H9 (cell line): ENCODE measurements around the gene LPP. TPM values are rescaled to one million over a fixed set of nuclear protein-coding genes. Genes with fewer than 3 reads are reported as not detected.

Experiments used
- DNase-seq: peaks from one replicate; pipeline ENCODE4 v3.0.0-alpha.2; 2017
- H2AFZ ChIP-seq: one replicate; pipeline ENCODE4 v1.6.1; 2013; ENCODE audit warnings: mild to moderate bottlenecking, low read length, control low read depth, moderate library complexity
- H2AK5ac ChIP-seq: 2 replicates; pipeline ENCODE4 v1.6.1; 2013; ENCODE audit warnings: low read length, control low read depth, mixed read lengths; ENCODE audit not compliant: insufficient read length
- H2BK120ac ChIP-seq: one replicate; pipeline ENCODE4 v1.6.1; 2013; ENCODE audit warnings: low read depth, mild to moderate bottlenecking, low read length, control low read depth, inconsistent platforms; ENCODE audit not compliant: poor library complexity, severe bottlenecking
- H2BK12ac ChIP-seq: 2 replicates; pipeline ENCODE4 v1.6.1; 2013; ENCODE audit warnings: low read length, control low read depth, mixed read lengths, low read depth; ENCODE audit not compliant: insufficient read length
- H2BK15ac ChIP-seq: 2 replicates; pipeline ENCODE4 v1.6.1; 2013; ENCODE audit warnings: low read depth, low read length, control low read depth
- H2BK20ac ChIP-seq: one replicate; pipeline ENCODE4 v1.6.1; 2013; ENCODE audit warnings: low read depth, mild to moderate bottlenecking, low read length, control low read depth, inconsistent platforms; ENCODE audit not compliant: poor library complexity, severe bottlenecking
- H2BK5ac ChIP-seq: 2 replicates; pipeline ENCODE4 v1.6.1; 2013; ENCODE audit warnings: low read length, control low read depth, mixed read lengths; ENCODE audit not compliant: insufficient read length
- H3K14ac ChIP-seq: 2 replicates; pipeline ENCODE4 v1.6.1; 2013; ENCODE audit warnings: low read length, control low read depth; ENCODE audit not compliant: insufficient read depth
- H3K18ac ChIP-seq: 2 replicates; pipeline ENCODE4 v1.6.1; 2013; ENCODE audit warnings: low read depth, mild to moderate bottlenecking, mixed read lengths, low read length, control low read depth; ENCODE audit not compliant: insufficient read length
- H3K23ac ChIP-seq: 2 replicates; pipeline ENCODE4 v1.6.1; 2013; ENCODE audit warnings: low read length, control low read depth, mixed read lengths, low read depth; ENCODE audit not compliant: insufficient read length
- H3K23me2 ChIP-seq: 2 replicates; pipeline ENCODE4 v1.6.1; 2013; ENCODE audit warnings: low read depth, mild to moderate bottlenecking, mixed read lengths, low read length, control low read depth; ENCODE audit not compliant: insufficient read length, poor library complexity, severe bottlenecking
- H3K27ac ChIP-seq: 2 replicates; pipeline ENCODE4 v1.5.1; 2013; ENCODE audit warnings: low read length, control low read depth, mixed read lengths, low read depth; ENCODE audit not compliant: insufficient read length
- H3K27me3 ChIP-seq: 2 replicates; pipeline ENCODE4 v1.6.1; 2013; ENCODE audit warnings: low read length, control low read depth, inconsistent platforms; ENCODE audit not compliant: insufficient read depth
- H3K4ac ChIP-seq: 2 replicates; pipeline ENCODE4 v1.6.1; 2013; ENCODE audit warnings: low read depth, mild to moderate bottlenecking, control low read depth, inconsistent platforms, low read length, moderate library complexity
- H3K4me1 ChIP-seq: 2 replicates; pipeline ENCODE4 v1.6.1; 2013; ENCODE audit warnings: low read length, control low read depth, inconsistent platforms; ENCODE audit not compliant: insufficient read depth
- H3K4me2 ChIP-seq: 2 replicates; pipeline ENCODE4 v1.6.1; 2013; ENCODE audit warnings: low read length, control low read depth, mixed read lengths; ENCODE audit not compliant: insufficient read length, insufficient read depth
- H3K56ac ChIP-seq: 2 replicates; pipeline ENCODE4 v1.6.1; 2013; ENCODE audit warnings: low read depth, mild to moderate bottlenecking, mixed read lengths, low read length, control low read depth; ENCODE audit not compliant: insufficient read length
- H3K79me1 ChIP-seq: 2 replicates; pipeline ENCODE4 v1.6.1; 2013; ENCODE audit warnings: low read depth, mild to moderate bottlenecking, moderate library complexity, low read length, control low read depth, inconsistent platforms; ENCODE audit not compliant: insufficient read depth, poor library complexity, severe bottlenecking
- H3K79me2 ChIP-seq: 2 replicates; pipeline ENCODE4 v1.6.1; 2013; ENCODE audit warnings: low read length, control low read depth, inconsistent platforms; ENCODE audit not compliant: insufficient read depth
- H3K9ac ChIP-seq: 2 replicates; pipeline ENCODE4 v1.6.1; 2013; ENCODE audit warnings: low read length, control low read depth, mixed read lengths; ENCODE audit not compliant: insufficient read length; ENCODE audit errors: extremely low read depth
- H3K9me3 ChIP-seq: one replicate; pipeline ENCODE4 v1.6.1; 2013; ENCODE audit warnings: low read depth, low read length, inconsistent platforms; ENCODE audit not compliant: control insufficient read depth
- H3T11ph ChIP-seq: one replicate; pipeline ENCODE4 v1.6.1; 2013; ENCODE audit warnings: mild to moderate bottlenecking, low read length, control low read depth, inconsistent platforms
- H4K20me1 ChIP-seq: one replicate; pipeline ENCODE4 v1.6.1; 2013; ENCODE audit not compliant: control insufficient read depth, insufficient read length, insufficient read depth
- H4K5ac ChIP-seq: 2 replicates; pipeline ENCODE4 v1.6.1; 2013; ENCODE audit warnings: low read depth, mild to moderate bottlenecking, mixed read lengths, low read length, control low read depth; ENCODE audit not compliant: insufficient read length
- H4K8ac ChIP-seq: replicated peaks from 2 replicates; pipeline ENCODE4 v1.6.1; 2013; ENCODE audit warnings: low read length, control low read depth, mixed read lengths, low read depth; ENCODE audit not compliant: insufficient read length
- H4K91ac ChIP-seq: 2 replicates; pipeline ENCODE4 v1.6.1; 2013; ENCODE audit warnings: low read depth, mild to moderate bottlenecking, moderate library complexity, mixed read lengths, low read length, control low read depth; ENCODE audit not compliant: insufficient read length
- H3K27ac Mint-ChIP-seq, 3 experiments: 2 replicates in 2 of 3; 3 replicates in 1 of 3; pipeline ENCODE4 v1.8.0; 2020 to 2021; ENCODE audit warnings: mixed read lengths in 3 of 3, mild to moderate bottlenecking in 1 of 3, moderate library complexity in 1 of 3
- H3K27me3 Mint-ChIP-seq: 2 replicates; pipeline ENCODE4 v1.8.0; 2021; ENCODE audit warnings: low read depth, mild to moderate bottlenecking, moderate library complexity, mixed read lengths
- H3K36me3 Mint-ChIP-seq, 3 experiments: 2 replicates in 2 of 3; 3 replicates in 1 of 3; pipeline ENCODE4 v1.8.0; 2020 to 2021; ENCODE audit warnings: low read depth in 3 of 3, mixed read lengths in 3 of 3; ENCODE audit not compliant: insufficient read depth in 1 of 3
- H3K4me1 Mint-ChIP-seq, 2 experiments: 2 replicates each; pipeline ENCODE4 v1.8.0; 2020; ENCODE audit warnings: mixed read lengths in 2 of 2
- H3K4me3 Mint-ChIP-seq, 2 experiments: 2 replicates in 1 of 2; 3 replicates in 1 of 2; pipeline ENCODE4 v1.8.0; 2020 to 2021; ENCODE audit warnings: mild to moderate bottlenecking in 2 of 2, mixed read lengths in 2 of 2, moderate library complexity in 1 of 2
- H3K9me3 Mint-ChIP-seq, 2 experiments: 2 replicates in 1 of 2; 3 replicates in 1 of 2; pipeline ENCODE4 v1.8.0; 2020; ENCODE audit warnings: mild to moderate bottlenecking in 2 of 2, mixed read lengths in 2 of 2, moderate library complexity in 1 of 2
- WGBS: extraction: QIAGEN DNeasy Blood & Tissue Kit; methylation state at CpG from one replicate; pipeline ENCODE4 v1.1.7; 2013; ENCODE audit warnings: missing lambda C conversion rate, low lambda C conversion rate, mixed read lengths; ENCODE audit not compliant: insufficient read length; ENCODE audit errors: extremely low coverage; 5-methylcytosine and 5-hydroxymethylcytosine counted together
- total RNA-seq: library from RNA; stranded (reverse); gene quantifications from 2 replicates; pipeline ENCODE4 v1.2.1, GENCODE V29; 2021
- TF ChIP-seq, protein P1 (sequence below): fragments of 200-600 bp; sonication (generic); conservative IDR thresholded peaks from 3 replicates; pipeline ENCODE4 v1.8.0; 2021; ENCODE audit warnings: antibody characterized with exemption, mild to moderate bottlenecking

The LPP gene
- total RNA-seq, 1 experiment from 2014 or later: 64.6 TPM

DNA sequence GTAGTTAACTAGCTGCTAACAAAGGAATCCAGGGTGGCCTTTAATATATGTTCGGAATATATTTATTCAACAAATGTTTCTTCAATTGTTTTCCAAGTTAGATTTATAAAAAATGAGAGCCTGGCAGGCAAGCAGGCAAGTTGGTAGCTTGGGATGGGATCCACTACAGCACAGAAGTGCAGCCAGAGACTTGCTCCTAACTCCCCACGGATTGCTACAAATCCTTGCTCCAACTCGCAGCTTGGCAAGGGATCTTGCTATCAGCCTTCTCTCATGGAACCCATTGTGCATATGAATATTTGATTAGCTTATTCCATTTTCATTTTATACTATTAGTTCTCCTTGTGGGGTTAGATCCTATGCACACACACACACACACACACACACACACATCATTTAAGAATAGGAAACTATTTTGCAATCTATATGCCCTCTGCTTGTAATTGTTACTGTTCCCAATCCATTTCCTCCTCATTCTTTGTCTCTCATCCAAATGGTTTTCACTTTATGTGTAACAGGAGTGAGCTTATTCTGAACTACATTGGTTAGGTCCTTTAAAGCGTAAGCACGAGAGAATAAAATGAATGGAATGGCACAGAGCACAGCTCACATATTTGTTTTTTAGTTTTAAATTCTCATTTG is 505.6 kb downstream of the LPP start:
- no peak overlapping the region for H3K4me3 Mint-ChIP-seq
- no peaks in the 10 kb centered on the region for H3K4me1 ChIP-seq
- no peaks in the 10 kb centered on the region for H3K79me1 ChIP-seq
- no peak overlapping the region for H3K14ac ChIP-seq
- no peaks in the 10 kb centered on the region for H4K20me1 ChIP-seq
- TF ChIP-seq, protein P1, sequence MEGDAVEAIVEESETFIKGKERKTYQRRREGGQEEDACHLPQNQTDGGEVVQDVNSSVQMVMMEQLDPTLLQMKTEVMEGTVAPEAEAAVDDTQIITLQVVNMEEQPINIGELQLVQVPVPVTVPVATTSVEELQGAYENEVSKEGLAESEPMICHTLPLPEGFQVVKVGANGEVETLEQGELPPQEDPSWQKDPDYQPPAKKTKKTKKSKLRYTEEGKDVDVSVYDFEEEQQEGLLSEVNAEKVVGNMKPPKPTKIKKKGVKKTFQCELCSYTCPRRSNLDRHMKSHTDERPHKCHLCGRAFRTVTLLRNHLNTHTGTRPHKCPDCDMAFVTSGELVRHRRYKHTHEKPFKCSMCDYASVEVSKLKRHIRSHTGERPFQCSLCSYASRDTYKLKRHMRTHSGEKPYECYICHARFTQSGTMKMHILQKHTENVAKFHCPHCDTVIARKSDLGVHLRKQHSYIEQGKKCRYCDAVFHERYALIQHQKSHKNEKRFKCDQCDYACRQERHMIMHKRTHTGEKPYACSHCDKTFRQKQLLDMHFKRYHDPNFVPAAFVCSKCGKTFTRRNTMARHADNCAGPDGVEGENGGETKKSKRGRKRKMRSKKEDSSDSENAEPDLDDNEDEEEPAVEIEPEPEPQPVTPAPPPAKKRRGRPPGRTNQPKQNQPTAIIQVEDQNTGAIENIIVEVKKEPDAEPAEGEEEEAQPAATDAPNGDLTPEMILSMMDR: no peak
- H3K4me1 Mint-ChIP-seq: peaks cover 3 to 9% of the 10 kb centered on the region in 2 experiments; a peak in 2 of 4 replicates
- H2BK120ac ChIP-seq: no peak overlapping the region
- H2BK20ac ChIP-seq: no peak overlapping the region
- no peak overlapping the region for H2AFZ ChIP-seq
- H2BK15ac ChIP-seq: no peak overlapping the region
- no peak overlapping the region for H2BK12ac ChIP-seq
- no peak overlapping the region for H3K18ac ChIP-seq
- no peak overlapping the region for H2BK5ac ChIP-seq
- H2AK5ac ChIP-seq: no peak overlapping the region
- no peaks in the 10 kb centered on the region for H3K9me3 Mint-ChIP-seq
- H3K27ac Mint-ChIP-seq: no peak overlapping the region
- H3K9ac ChIP-seq: no peak overlapping the region
- no peak overlapping the region for H3K23ac ChIP-seq
- no peaks in the 10 kb centered on the region for H3K36me3 Mint-ChIP-seq
- no peaks in the 10 kb centered on the region for H3K27me3 Mint-ChIP-seq
- H3K56ac ChIP-seq: no peak overlapping the region
- no peaks in the 10 kb centered on the region for H3K9me3 ChIP-seq
- H3K4ac ChIP-seq: no peak overlapping the region
- no peaks in the 10 kb centered on the region for H3K27me3 ChIP-seq
- WGBS: no CpG with 5 or more reads among the region's 5 CpGs
- H3K79me2 ChIP-seq: no peaks in the 10 kb centered on the region
- H3K4me2 ChIP-seq: no peak overlapping the region
- no peak overlapping the region for H3T11ph ChIP-seq
- no peak overlapping the region for H4K91ac ChIP-seq
- H4K8ac ChIP-seq: no peak overlapping the region
- H4K5ac ChIP-seq: no peak overlapping the region
- no peak for DNase-seq
- H3K27ac ChIP-seq: no peak overlapping the region
- no peaks in the 10 kb centered on the region for H3K23me2 ChIP-seq
